ENCODE measurements around the gene ZBBX. TPM values are rescaled to one million over a fixed set of nuclear protein-coding genes. Genes with fewer than 3 reads are reported as not detected.

Gene ZBBX
- total and polyA plus RNA-seq, 9 donors: 0.11 to 0.76 (median 0.17) TPM; not detected in 3

DNA sequence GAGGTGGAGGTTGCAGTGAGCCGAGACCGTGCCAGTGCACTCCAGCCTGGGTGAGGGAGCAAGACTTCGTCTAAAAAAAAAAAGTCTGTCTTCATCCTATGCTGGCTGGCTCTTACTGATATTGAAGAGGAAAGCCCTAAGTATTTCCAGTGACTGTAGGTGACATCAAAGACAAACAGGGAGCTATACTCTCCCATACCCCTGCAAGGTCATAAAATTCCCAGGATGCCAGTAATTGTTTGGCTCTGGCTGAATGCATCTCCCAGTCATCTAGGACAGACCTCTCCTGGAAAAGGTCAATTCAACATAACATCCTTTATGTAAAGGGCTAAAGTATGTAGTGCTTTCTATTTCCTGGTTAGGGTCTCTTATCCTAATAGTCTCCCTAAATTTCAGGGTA lies 8.0 kb downstream of the ZBBX start:
- no peak overlapping the region for H3K27ac ChIP-seq (ENCODE audit: low read length)
- H3K36me3 ChIP-seq (ENCODE audit: control insufficient read depth, insufficient read depth, low read length): no peaks in the 10 kb centered on the region
- no peaks in the 10 kb centered on the region for H3K4me1 ChIP-seq (ENCODE audit: control insufficient read depth, insufficient read depth, low read length)
- WGBS (ENCODE audit: insufficient coverage): 70% methylated on average over 3 of the region's 3 CpGs
- H3K9me3 ChIP-seq (replicated peaks; ENCODE audit: control insufficient read depth, low read depth, low read length): no peaks in the 10 kb centered on the region
- H3K27me3 ChIP-seq (ENCODE audit: control insufficient read depth, insufficient read depth, low read length): no peaks in the 10 kb centered on the region
- no peak for DNase-seq
- H3K4me3 ChIP-seq (ENCODE audit: low read length): no peak overlapping the region

DNA sequence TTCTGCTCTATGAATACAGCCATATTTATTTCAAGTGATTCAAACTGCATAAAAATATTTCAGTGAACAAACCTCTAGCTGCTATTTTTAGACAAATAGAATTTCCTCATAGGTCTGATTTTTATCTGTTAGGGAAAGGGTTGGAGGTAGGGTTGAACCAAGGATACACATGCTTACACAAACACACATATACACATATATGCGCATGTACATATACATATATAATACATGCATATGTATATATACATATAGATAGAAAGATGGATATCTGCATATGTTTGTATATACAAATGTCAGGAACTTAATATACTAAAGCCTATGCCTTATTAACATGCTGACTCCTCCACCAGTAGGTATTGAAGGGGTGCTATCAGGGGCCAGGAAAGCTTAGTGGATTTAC lies 18.1 kb downstream of the ZBBX start:
- H3K27ac ChIP-seq (ENCODE audit: low read length): no peak overlapping the region
- no peak overlapping the region for H3K4me3 ChIP-seq (ENCODE audit: low read length)
- no peaks in the 10 kb centered on the region for H3K27me3 ChIP-seq (ENCODE audit: control insufficient read depth, insufficient read depth, low read length)
- no peak for DNase-seq
- no peaks in the 10 kb centered on the region for H3K36me3 ChIP-seq (ENCODE audit: control insufficient read depth, insufficient read depth, low read length)
- no peaks in the 10 kb centered on the region for H3K4me1 ChIP-seq (ENCODE audit: control insufficient read depth, insufficient read depth, low read length)
- no CpG with 5 or more reads among the region's 1 CpG for WGBS (ENCODE audit: insufficient coverage)
- H3K9me3 ChIP-seq (replicated peaks; ENCODE audit: control insufficient read depth, low read depth, low read length): no peaks in the 10 kb centered on the region

GRCh38 chr3:167361306-167361705 lies 18.8 kb downstream of the ZBBX start:
- no peak for DNase-seq
- H3K36me3 ChIP-seq (ENCODE audit: control insufficient read depth, insufficient read depth, low read length): no peaks in the 10 kb centered on the region
- WGBS (ENCODE audit: insufficient coverage): no CpG with 5 or more reads among the region's 1 CpG
- no peak overlapping the region for H3K27ac ChIP-seq (ENCODE audit: low read length)
- H3K4me1 ChIP-seq (ENCODE audit: control insufficient read depth, insufficient read depth, low read length): no peaks in the 10 kb centered on the region
- no peaks in the 10 kb centered on the region for H3K27me3 ChIP-seq (ENCODE audit: control insufficient read depth, insufficient read depth, low read length)
- H3K4me3 ChIP-seq (ENCODE audit: low read length): no peak overlapping the region
- no peaks in the 10 kb centered on the region for H3K9me3 ChIP-seq (replicated peaks; ENCODE audit: control insufficient read depth, low read depth, low read length)

DNA sequence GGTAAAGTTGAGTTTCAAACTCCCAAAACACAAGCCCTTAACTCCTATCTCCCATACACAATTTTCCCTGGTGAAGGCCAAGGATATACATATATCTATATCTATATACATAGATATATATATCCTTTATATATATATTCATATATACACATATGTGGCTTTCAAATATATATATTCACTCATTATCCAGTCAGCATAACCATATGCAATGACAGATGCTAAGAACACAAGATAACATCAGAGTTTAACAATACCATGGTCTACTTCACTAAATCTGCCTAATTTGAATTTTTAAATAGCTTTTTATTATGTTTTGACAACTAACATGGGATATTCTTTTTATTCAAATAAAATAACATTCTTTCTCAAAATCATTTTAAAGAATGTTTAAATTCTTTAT lies 24.7 kb downstream of the ZBBX start:
- no peaks in the 10 kb centered on the region for H3K9me3 ChIP-seq (replicated peaks; ENCODE audit: control insufficient read depth, low read depth, low read length)
- DNase-seq: no peak
- H3K27ac ChIP-seq (ENCODE audit: low read length): no peak overlapping the region

GRCh38 chr3:167354751-167355150 lies 25.3 kb downstream of the ZBBX start:
- no peaks in the 10 kb centered on the region for H3K27me3 ChIP-seq (ENCODE audit: control insufficient read depth, insufficient read depth, low read length)
- H3K4me3 ChIP-seq (ENCODE audit: low read length): no peak overlapping the region
- no peaks in the 10 kb centered on the region for H3K9me3 ChIP-seq (replicated peaks; ENCODE audit: control insufficient read depth, low read depth, low read length)
- no peak overlapping the region for H3K27ac ChIP-seq (ENCODE audit: low read length)
- no peaks in the 10 kb centered on the region for H3K36me3 ChIP-seq (ENCODE audit: control insufficient read depth, insufficient read depth, low read length)
- WGBS (ENCODE audit: insufficient coverage): no CpG with 5 or more reads among the region's 1 CpG
- DNase-seq: peak; percentile 2
- no peaks in the 10 kb centered on the region for H3K4me1 ChIP-seq (ENCODE audit: control insufficient read depth, insufficient read depth, low read length)

More for the DNA sequence above, 24.7 kb downstream of the ZBBX start:
- Histone ChIP-seq H3K36me3 (ENCODE audit: control insufficient read depth, insufficient read depth, low read length) (no peaks in the 10 kb centered on the region), H3K27me3 (ENCODE audit: control insufficient read depth, insufficient read depth, low read length) (no peaks in the 10 kb centered on the region), H3K4me3 (ENCODE audit: low read length) (no peak overlapping the region), H3K4me1 (ENCODE audit: control insufficient read depth, insufficient read depth, low read length) (no peaks in the 10 kb centered on the region)

GRCh38 chr3:167350245-167350862 lies 29.7 kb downstream of the ZBBX start:
- WGBS (ENCODE audit: insufficient coverage): no CpG with 5 or more reads among the region's 2 CpGs
- Histone ChIP-seq H3K27me3 (ENCODE audit: control insufficient read depth, insufficient read depth, low read length) (no peaks in the 10 kb centered on the region), H3K9me3 (replicated peaks; ENCODE audit: control insufficient read depth, low read depth, low read length) (no peaks in the 10 kb centered on the region), H3K36me3 (ENCODE audit: control insufficient read depth, insufficient read depth, low read length) (no peaks in the 10 kb centered on the region), H3K4me3 (ENCODE audit: low read length) (no peak overlapping the region), H3K27ac (ENCODE audit: low read length) (no peak overlapping the region), H3K4me1 (ENCODE audit: control insufficient read depth, insufficient read depth, low read length) (no peaks in the 10 kb centered on the region)
- peak; percentile 36 for DNase-seq

DNA sequence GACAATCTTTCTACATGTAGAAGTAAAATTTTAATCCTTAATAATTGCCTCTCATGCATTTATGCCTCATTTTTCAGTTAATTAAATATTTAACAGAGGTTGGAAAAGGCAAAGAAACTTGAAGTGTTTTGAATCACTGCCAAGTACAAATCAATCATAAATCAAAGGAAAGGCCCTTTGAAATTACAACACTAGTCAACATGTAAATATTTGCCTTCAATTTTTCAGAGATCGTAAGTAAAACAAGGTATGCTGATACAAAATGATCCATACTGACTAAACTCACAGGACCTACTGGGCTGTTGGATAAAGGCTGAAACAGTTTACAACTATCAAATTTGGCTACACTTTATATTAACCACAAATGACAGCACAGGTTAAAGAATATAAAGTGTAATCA lies 33.9 kb downstream of the ZBBX start:
- DNase-seq: no peak
- Histone ChIP-seq H3K4me3 (ENCODE audit: low read length) (no peak overlapping the region), H3K4me1 (ENCODE audit: control insufficient read depth, insufficient read depth, low read length) (no peaks in the 10 kb centered on the region)

GRCh38 chr3:167330993-167331785 lies 48.9 kb downstream of the ZBBX start:
- H3K4me3 ChIP-seq (ENCODE audit: low read length): no peak overlapping the region
- H3K9me3 ChIP-seq (replicated peaks; ENCODE audit: control insufficient read depth, low read depth, low read length): no peaks in the 10 kb centered on the region
- no peak overlapping the region for H3K27ac ChIP-seq (ENCODE audit: low read length)
- H3K4me1 ChIP-seq (ENCODE audit: control insufficient read depth, insufficient read depth, low read length): no peaks in the 10 kb centered on the region
- no peaks in the 10 kb centered on the region for H3K27me3 ChIP-seq (ENCODE audit: control insufficient read depth, insufficient read depth, low read length)
- H3K36me3 ChIP-seq (ENCODE audit: control insufficient read depth, insufficient read depth, low read length): no peaks in the 10 kb centered on the region
- no peak for DNase-seq
- no CpG with 5 or more reads among the region's 5 CpGs for WGBS (ENCODE audit: insufficient coverage)

More for the DNA sequence above, 33.9 kb downstream of the ZBBX start:
- Histone ChIP-seq H3K36me3 (ENCODE audit: control insufficient read depth, insufficient read depth, low read length) (no peaks in the 10 kb centered on the region), H3K9me3 (replicated peaks; ENCODE audit: control insufficient read depth, low read depth, low read length) (no peaks in the 10 kb centered on the region), H3K27me3 (ENCODE audit: control insufficient read depth, insufficient read depth, low read length) (no peaks in the 10 kb centered on the region), H3K27ac (ENCODE audit: low read length) (no peak overlapping the region)
- WGBS (ENCODE audit: insufficient coverage): no CpG with 5 or more reads among the region's 1 CpG

DNA sequence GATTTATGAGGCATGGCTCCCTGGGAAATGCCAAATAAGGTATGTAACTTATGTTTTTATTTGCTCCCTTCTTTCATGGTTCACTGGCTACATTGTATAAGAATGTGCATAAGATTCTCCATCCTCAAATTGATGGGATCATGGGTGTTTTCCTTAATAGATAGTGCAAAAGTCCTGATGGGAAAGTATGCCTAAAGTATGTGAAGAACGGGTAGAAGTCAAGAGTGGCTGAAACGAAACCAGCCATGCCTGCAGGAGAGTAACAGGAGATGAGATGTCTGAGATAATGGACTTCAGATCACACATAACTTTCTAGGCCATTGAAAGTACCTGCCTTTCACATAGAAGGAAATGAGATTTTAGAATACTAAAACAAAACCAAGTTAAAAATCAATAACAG lies 56.5 kb downstream of the ZBBX start:
- H3K36me3 ChIP-seq (ENCODE audit: control insufficient read depth, insufficient read depth, low read length): no peaks in the 10 kb centered on the region
- no peak for DNase-seq
- no peak overlapping the region for H3K4me3 ChIP-seq (ENCODE audit: low read length)
- no peak overlapping the region for H3K27ac ChIP-seq (ENCODE audit: low read length)
- H3K27me3 ChIP-seq (ENCODE audit: control insufficient read depth, insufficient read depth, low read length): no peaks in the 10 kb centered on the region
- no peaks in the 10 kb centered on the region for H3K4me1 ChIP-seq (ENCODE audit: control insufficient read depth, insufficient read depth, low read length)
- no peaks in the 10 kb centered on the region for H3K9me3 ChIP-seq (replicated peaks; ENCODE audit: control insufficient read depth, low read depth, low read length)
- WGBS (ENCODE audit: insufficient coverage): no CpG with 5 or more reads among the region's 2 CpGs

GRCh38 chr3:167318996-167319615 lies 61.0 kb downstream of the ZBBX start:
- Histone ChIP-seq H3K4me1 (ENCODE audit: control insufficient read depth, insufficient read depth, low read length) (no peaks in the 10 kb centered on the region), H3K27me3 (ENCODE audit: control insufficient read depth, insufficient read depth, low read length) (no peaks in the 10 kb centered on the region), H3K4me3 (ENCODE audit: low read length) (no peak overlapping the region), H3K9me3 (replicated peaks; ENCODE audit: control insufficient read depth, low read depth, low read length) (no peaks in the 10 kb centered on the region), H3K27ac (ENCODE audit: low read length) (no peak overlapping the region), H3K36me3 (ENCODE audit: control insufficient read depth, insufficient read depth, low read length) (no peaks in the 10 kb centered on the region)
- DNase-seq: no peak
- WGBS (ENCODE audit: insufficient coverage): no CpG with 5 or more reads among the region's 2 CpGs

Measured in muscle of leg (tissue), 11 donors.